ENCODE data around the gene DROSHA. TPM values are rescaled to one million over a fixed set of nuclear protein-coding genes. Genes with fewer than 3 reads are reported as not detected.

The DROSHA gene
- total and polyA plus RNA-seq, 2 of the 8 experiments (the other 6 are each of a cell fraction or from before 2014, with no cell fraction given), result 65.9 to 122 TPM

DNA sequence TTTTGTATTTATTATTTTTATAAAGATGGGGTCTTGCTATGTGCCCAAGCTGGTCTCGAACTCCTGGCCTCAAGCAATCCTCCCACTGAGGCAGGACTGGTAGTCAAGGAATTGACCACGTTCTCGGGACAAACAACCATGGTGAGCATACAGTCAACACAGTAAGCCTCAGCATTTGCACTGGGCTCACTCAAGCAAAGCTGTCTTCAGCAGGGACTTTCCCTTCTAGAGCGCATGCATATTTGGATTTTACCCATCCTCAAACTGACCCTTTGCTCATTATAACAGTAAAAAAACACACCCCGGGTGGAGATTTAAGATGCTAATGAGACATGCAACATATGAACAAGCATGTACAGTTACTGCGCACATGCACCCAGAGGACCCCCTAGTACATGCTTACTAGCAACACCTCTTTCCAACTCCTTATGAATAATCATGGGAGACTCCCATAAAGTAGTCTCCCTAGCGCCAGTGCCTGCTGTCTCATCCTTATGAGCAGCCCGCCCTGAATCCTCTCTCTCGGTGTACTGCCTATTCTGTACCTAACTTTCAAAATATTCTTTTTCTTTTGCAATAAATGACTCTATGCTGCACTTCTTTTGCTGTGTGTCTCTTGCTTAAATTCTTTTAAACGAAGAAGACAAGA, 41.7 kb upstream of the DROSHA start (continued):
- no peak for TF ChIP-seq RAD21 (IDR thresholded peaks at IDR 0.05 in 1 of 2, conservative IDR thresholded peaks at IDR 0.05 in 1 of 2; ENCODE audit: low read depth in 2 of 2, low read length in 2 of 2)
- TF ChIP-seq POLR2A (IDR thresholded peaks at IDR 0.05; ENCODE audit: control extremely low read depth in 1 of 2, low read depth in 2 of 2, low read length in 2 of 2), result no peak
- TF ChIP-seq GABPA (IDR thresholded peaks at IDR 0.05; ENCODE audit: borderline replicate concordance, insufficient read depth, low read length), result no peak
- TF ChIP-seq, protein P1, sequence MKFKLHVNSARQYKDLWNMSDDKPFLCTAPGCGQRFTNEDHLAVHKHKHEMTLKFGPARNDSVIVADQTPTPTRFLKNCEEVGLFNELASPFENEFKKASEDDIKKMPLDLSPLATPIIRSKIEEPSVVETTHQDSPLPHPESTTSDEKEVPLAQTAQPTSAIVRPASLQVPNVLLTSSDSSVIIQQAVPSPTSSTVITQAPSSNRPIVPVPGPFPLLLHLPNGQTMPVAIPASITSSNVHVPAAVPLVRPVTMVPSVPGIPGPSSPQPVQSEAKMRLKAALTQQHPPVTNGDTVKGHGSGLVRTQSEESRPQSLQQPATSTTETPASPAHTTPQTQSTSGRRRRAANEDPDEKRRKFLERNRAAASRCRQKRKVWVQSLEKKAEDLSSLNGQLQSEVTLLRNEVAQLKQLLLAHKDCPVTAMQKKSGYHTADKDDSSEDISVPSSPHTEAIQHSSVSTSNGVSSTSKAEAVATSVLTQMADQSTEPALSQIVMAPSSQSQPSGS (IDR thresholded peaks at IDR 0.05; ENCODE audit: low read length), result no peak
- TF ChIP-seq RNF2 (IDR thresholded peaks at IDR 0.05; ENCODE audit: borderline replicate concordance, low read depth, low read length, missing control alignments, poor library complexity, severe bottlenecking), result no peak

Data from H1 (cell line).